Measurements from ENCODE around the gene SCART1. TPM values are rescaled to one million over a fixed set of nuclear protein-coding genes. Genes with fewer than 3 reads are reported as not detected.
"Not testable (repeated sequence)": the region's sequence is repeated elsewhere in the genome, so short reads cannot be mapped to it uniquely, and the experiment has no call there.

Gene SCART1
- total RNA-seq, 1 experiment from 2014 or later, result 0.24 TPM

- no peak for DNase-seq (ENCODE audit: low read depth)
Observed at GRCh38 chr10:133456041-133456951, 2.6 kb downstream of the SCART1 start.

DNA sequence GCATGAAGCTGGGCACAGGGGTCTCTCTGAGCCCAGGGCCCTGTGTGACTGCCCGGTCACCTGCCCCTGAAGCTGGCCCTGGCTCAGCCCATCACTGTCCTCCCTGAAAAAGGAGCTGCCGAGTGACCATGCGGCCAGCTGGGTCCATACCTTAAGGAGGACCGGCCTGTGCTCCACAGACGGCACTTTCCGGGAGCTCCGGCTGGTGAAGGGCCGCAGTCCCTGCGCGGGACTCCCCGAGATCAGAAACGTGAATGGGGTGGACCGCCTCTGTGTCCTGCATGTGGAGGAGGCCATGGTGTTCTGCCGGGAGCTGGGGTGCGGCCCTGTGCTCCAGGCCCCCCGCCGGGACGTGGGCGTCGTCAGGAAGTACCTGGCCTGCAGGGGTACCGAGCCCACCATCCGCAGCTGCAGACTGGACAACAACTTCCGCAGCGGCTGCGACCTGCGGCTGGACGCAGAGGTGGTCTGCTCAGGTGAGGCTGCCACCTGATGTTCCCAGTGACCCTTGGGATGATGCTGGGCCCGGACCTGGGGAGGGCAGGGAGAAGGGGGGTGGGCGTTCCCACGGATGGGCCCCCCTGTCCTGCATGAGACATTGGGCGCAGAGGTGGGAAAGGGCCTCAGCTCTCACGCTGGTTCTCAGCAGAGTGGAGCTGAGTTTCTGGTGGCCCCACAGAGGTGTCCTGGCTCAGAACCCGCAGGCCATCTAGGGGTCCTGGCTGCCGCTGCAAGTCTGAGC lies 3.5 kb downstream of the SCART1 start:
- no peak for DNase-seq (ENCODE audit: low read depth)

DNA sequence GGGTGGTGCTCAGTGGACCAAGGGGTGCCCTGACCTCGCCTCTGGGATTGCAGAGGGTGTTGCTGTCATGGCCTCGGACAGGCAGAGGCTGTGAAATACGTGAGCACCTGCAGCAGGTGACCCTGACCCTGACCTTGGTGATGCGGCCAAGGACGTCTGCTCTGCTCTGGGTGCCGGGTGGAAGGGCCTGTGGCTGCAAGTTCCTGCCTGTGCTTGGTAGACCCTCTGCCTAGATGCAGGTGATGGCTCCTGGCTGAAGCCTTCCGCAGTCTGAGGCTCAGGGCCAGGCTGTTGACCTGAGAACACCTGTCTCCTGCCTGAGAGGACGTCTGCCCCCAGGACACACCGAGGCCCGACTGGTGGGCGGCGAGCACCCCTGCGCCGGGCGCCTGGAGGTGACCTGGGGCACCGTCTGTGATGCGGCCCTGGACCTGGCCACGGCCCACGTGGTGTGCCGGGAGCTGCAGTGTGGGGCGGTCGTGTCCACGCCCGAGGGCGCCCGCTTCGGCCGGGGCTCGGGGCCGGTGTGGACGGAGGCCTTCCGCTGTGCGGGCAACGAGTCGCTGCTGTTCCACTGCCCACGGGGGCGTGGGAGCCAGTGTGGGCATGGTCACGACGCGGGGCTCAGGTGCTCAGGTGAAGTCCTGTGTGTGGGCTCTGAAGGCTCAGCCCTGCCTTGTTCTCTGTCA lies 4.4 kb downstream of the SCART1 start:
- DNase-seq (ENCODE audit: low read depth), result no peak

- DNase-seq (ENCODE audit: low read depth), result no peak
Observed at GRCh38 chr10:133458710-133459453, 5.1 kb downstream of the SCART1 start.

DNA sequence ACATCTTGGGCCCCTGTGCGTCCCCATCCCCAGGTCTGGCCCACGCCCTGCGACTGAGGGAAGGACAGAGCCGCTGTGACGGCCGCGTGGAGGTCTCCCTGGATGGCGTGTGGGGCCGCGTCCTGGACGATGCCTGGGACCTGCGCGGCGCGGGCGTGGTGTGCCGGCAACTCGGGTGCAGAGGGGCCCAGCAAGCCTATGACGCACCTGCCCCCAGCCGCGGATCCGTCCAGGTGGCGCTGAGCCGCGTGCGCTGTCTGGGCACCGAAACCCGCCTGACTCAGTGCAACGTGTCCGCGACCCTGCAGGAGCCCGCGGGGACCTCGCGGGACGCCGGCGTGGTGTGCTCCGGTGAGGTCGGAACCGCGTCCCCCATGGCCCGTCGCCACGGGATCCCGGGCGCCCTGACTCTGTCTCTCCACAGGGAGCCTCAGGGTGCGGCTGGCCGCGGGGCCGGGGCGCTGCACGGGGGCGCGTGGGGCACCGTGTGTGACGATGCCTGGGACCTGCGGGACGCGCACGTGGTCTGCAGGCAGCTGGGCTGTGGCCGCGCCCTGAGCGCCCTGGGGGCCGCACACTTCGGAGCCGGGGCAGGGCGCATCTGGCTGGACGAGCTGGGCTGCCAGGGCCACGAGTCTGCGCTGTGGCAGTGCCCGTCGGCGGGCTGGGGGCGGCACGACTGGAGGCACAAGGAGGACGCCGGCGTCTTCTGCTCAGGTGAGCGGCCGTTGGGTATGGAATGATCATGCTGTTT lies 5.9 kb downstream of the SCART1 start:
- no peak for DNase-seq (ENCODE audit: low read depth)

DNA sequence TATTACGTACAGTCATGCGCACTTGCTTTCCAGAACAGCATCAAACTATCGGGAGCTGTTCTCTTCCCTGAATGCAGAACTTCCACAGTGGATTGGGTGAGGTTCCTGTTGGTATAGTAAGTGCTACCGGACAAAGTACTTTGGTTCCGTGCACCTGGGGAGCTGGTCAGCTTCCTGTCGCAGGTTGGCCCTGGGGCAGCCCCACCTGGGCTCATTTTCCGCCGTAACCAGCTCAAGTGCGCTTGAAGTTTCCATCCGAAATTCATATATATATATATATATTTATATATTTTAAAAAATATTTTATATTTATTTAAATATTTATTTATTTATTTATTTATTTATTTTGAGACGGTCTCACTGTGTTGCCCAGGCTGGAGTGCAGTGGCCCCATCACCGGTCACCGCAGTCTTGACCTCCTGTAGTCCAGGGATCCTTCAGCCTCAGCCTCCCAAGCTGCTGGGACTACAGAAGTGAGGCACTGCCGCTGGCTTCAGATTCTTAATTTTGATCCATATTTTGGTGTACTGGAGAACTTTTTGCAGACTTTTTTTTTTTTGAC lies 6.5 kb downstream of the SCART1 start:
- DNase-seq (ENCODE audit: low read depth), result no peak

- no peak for DNase-seq (ENCODE audit: low read depth)
Observed at GRCh38 chr10:133461027-133461426, 7.3 kb downstream of the SCART1 start.

- no peak for DNase-seq (ENCODE audit: low read depth)
Observed at GRCh38 chr10:133461841-133462240, 8.1 kb downstream of the SCART1 start.

DNA sequence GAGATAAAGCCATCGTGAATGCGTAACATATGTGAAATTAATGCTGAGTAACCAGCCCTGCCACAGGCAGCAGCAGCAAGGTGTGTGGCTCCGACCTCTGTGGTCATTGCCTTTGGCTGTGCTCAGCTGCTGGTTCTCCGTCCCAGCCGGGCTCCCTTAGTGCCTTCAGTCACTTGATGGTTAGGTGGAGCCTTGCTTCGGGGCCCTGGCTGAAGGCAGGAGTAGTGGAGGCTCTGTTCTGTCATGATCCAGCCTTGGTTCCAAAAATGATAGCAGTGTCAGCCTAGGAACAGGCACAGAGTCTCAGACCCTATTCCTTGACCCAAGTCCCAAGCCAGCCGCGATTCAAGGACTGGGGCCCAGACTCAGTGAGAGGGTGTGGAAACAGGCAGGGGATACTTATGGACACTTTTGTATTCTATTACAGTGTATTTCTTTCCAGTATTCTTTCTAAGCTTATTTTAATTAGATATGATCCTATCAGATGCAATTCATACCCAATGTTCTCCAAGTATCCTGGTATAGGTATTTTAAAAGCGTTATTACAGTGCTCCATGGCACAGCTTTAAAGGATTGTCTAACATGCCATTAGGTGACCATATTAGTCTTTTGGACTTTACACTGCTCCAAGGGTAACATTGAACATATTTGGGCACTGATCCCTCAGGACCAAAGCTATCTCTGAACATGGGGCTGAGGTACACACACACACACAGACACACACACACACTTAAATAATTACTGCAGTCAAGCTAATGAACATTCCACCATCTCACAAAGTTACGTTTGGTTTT lies 9.0 kb downstream of the SCART1 start:
- no peak for DNase-seq (ENCODE audit: low read depth)

DNA sequence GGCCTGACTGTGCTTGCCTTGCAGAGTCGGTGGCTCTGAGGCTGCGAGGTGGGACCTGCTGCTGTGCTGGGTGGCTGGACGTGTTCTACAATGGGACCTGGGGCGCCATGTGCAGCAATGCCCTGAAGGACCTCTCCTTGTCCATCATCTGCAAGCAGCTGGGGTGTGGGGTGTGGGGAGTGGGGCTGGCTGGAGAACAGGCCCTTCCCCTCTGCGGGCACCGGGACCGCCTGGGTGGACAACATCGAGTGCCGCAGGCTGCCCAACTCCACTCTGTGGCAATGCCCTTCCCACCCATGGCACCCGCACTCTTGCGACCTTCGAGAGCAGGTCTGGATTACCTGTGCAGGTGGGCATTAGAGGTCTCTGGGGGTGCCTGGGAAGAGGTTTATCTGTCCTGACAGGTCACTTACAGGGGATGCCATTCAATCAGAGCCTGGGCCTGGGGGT lies 10.9 kb downstream of the SCART1 start:
- no peak for DNase-seq (ENCODE audit: low read depth)

DNA sequence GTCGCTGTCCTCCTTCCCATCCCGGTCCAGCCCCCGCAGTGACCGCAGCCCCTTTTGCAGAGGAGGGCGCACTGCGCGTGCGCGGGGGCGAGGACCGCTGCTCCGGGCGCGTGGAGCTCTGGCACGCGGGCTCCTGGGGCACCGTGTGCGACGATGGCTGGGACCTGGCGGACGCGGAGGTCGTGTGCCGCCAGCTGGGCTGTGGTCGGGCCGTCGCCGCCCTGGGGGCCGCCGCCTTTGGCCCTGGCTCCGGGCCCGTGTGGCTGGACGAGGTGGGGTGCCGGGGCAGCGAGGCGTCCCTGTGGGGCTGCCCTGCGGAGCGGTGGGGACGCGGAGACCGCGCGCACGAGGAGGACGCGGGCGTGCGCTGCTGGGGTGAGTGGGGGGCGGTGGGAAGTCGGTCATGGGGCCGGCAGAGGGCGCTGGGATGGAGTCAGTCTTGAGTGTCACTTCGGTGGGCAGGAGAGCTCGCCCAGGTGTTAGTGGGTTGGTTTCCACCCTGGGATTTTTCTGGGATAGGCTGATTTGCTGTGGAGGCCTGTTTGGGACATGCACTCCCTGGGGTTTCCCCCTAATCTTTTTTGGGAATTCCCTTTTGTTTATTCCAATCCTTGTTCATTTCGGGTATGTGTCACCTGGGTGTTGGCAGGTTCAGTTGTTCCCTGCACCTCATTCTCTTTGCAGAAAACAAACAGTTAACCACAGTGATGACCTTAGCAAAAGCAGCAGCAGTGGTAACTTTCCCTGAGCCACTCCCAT lies 11.6 kb downstream of the SCART1 start:
- no peak for DNase-seq (ENCODE audit: low read depth)

GRCh38 chr10:133465950-133466474 lies 12.3 kb downstream of the SCART1 start:
- no peak for DNase-seq (ENCODE audit: low read depth)

- no peak for DNase-seq (ENCODE audit: low read depth)
Observed at GRCh38 chr10:133466683-133467275, 13.0 kb downstream of the SCART1 start.

- DNase-seq (ENCODE audit: low read depth), result no peak
Observed at GRCh38 chr10:133467286-133467911, 13.7 kb downstream of the SCART1 start.

DNA sequence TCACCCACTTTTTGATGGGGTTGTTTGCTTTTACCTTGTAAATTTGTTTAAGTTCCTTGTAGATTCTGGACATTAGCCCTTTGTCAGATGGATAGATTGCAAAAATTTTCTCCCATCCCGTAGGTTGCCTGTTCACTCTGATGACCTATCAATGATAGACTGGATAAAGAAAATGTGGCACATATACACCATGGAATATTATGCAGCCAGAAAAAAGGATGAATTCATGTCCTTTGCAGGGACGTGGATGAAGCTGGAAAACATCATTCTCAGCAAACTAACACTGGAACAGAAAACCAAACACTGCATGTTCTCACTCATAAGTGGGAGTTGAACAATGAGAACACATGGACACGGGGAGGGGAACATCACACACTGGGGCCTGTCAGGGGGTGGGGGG lies 15.5 kb downstream of the SCART1 start:
- not testable (repeated sequence) for DNase-seq (ENCODE audit: low read depth)

- DNase-seq (ENCODE audit: low read depth), result no peak
Observed at GRCh38 chr10:133471300-133472109, 17.8 kb downstream of the SCART1 start.

DNA sequence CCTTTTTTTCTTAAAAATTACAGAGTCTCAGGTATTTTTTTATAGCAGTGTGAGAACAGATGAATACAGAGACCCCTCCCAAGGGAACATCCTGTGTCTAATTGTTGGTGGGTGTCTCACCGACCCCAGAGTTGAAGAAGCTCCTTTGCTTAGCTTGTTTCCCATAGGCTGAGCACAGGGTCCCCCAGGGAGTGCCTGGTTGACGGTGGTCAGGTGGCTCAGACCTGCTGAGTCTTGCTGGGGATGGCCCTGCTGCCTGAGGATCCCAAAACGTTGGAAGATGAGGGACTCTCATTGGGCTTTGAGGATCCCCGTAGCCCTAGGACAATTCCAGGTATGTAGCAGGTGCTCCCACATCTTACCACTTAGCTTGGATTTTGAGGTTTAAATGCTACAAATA lies 19.5 kb downstream of the SCART1 start:
- DNase-seq (ENCODE audit: low read depth), result no peak

Data from RPMI7951 (cell line).